Stimulated activated CD4-positive, alpha-beta T cell treated with anti-CD3 and anti-CD28 coated beads, Interleukin-12 subunit alpha, Interleukin-12 subunit beta, amount 100 ng/mL, for 48 hours (primary cell): ENCODE data around the gene BNC2.

Experiments used
- DNase-seq, 3 donors: peaks; one replicate each; pipeline ENCODE4 v3.0.0-alpha.2; 2020; ENCODE audit warnings: low read depth in 2 of 3, low spot score in 1 of 3

The BNC2 gene

DNA sequence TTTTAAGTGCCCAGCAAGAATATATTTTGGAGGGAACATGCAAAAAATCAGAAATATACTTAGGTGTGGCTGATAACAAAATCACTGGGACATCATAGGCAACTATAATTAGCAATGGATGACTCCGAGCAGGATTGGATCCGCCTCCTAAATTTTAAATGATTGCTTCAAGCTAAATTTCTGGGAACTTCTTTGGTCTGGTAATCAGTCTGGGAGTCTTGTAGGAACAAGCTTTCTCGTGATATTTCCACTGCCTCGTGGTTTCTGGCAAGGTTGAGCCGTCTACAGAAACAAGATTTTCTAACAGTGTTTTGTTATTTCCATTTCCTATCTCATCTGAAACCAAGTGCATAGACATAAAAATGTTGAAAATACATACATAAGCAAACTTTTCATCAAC lies 232.6 kb downstream of the BNC2 start:
- no peak for DNase-seq

DNA sequence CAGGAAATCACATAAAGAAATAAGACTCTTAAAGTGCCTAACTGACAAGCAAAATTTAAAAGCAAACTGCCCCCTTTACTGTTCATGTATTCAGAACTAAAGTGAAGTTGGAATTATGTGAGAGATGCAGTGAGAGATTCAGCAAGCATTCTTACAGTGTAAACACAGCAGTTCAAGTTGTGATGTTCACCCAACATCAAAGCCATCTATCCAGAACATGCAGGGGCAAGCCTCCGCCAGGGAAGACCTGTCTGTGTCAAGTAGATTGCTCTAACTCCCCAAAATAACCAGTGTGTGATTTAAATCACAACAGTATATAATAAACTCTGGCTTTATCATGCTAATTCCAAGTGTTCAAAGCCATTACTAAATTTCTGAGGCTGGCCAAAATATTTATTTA lies 233.3 kb downstream of the BNC2 start:
- no peak for DNase-seq

DNA sequence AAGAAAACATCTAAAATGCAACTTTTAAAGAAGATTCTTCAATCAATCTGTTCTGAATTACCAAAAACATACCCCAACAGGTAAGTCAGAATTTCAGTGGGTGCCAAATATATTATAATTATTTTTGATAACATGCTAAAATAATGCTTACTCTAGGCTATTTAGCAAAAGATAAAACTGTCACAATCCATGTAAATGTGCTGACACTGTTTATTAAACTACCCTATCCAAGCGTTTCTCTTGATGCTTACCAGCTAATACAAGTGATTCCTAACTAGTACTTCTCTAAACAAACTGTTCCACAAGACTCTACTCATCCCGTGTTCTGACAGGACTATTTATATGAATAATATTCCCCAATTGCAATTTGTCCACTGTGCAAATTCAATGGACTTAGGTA lies 236.7 kb downstream of the BNC2 start:
- no peak for DNase-seq

DNA sequence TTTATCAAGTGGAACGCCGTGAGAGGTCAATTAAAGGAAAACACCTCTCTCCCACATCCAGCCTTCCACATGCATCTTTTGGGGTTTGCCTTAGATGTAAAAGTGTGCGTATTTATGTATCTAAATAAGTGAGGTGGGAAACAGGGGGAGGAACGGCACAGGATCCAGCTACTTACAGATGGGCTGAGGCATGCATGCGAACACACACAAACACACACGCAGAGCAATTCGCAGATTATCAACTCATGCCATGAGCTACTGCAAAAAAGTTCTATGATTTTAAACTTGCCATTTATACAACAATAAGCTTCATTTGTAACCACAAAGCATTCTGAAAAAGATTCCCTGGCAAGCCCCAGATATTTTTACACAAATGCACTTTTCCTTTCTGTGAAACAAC lies 242.1 kb downstream of the BNC2 start:
- DNase-seq, result no peak

DNA sequence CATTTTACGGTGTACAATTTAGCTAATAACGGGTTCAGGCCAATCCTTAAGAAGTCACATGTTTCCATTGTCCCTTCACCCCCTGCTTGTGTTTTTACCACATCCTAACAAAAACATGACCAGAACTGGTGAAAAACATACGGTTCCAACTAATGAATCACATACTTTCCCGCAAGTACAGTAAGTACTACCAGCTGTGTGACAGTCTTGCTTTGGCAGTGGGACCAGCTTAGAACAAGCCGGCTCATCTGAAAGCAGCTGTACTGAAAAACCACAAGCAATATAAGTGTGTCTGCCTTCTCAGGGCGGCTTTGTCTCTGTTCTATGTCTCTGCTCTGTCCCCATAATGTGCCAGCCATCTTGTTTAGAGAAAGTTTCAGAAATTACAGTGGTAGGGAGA lies 242.5 kb downstream of the BNC2 start:
- no peak for DNase-seq

DNA sequence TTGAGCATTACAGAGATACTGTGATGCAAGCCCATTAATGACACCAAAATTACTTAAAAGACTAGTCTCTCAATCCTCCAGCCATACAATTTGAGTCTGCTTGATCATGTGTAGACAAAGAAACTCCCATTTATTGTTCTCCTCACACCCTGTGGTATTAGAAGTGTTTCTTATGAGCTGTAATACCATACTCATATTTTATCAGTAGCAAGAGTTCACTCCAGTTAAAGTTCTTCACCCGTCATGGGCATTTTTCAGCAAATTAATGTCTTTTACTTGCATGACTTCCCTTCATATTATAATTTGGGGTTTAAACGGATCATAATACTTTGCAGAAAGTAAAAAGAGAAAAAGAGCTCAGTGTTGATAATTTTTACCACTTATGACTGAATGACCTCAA lies 242.9 kb downstream of the BNC2 start:
- DNase-seq, result no peak

DNA sequence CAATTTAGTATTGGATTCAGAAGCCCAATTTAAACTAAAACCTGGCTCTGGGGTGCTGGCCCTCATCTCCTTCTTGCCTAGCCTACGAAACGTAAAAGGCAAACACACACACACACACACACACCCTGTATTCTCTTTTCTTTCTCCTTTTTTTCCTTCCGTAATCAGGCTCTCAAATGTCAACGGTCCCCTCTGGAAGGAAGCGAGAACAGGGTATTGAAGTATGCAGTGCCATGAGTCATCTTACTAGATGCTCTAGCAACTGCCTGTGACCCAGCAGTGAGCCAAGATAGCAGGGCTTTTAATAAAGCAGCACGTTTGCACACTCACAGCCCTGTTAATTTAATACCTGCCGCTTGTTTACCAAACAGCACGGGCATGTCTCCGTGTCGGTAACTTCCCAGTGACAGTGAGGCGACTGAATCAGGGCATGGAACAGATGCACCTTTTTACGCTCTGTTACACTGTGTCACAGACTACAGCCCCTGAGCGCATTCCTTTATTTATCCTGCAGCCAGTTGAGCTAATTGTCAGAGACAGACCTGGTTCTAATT lies 243.8 kb downstream of the BNC2 start:
- DNase-seq, result no peak

DNA sequence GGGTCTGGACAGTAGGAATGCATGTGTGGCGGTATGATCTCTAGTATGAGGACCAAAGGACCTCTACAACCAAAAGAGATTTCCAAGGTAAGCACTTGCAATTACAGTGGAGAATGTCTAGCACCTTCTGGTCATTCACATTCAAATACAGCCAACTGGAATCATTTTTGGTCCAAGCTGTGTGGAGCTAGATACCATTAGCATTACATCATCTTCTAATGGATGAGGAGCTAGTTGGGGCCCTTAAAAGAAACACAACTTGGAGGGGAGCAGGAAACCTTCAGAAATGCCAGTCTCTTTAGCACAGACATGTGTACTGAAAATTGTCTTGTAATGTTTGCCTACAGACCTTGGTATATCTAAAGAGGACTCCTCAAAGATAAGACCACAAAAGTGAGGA lies 244.7 kb downstream of the BNC2 start:
- no peak for DNase-seq

DNA sequence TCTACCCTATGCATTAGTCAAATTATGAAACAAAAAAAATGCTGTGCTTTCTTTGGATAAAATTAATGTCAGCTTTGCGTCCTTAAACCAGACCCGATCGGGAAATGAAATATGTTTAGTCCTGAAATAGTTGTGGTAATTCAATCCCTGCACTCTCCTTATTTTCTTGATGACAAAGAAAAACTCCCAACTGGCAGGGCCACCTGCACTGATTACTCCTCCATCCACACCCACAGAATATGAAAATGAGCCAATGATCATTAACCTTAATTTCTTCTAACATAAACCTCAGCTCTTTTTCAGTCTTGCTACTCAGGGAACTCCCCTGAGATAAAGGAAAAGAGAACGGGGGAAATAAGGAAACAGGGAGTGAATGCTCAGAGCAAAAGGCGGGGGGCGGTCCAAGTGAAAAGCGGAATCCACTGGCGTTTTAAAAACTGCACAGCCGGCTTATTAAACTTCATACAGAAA lies 245.3 kb downstream of the BNC2 start:
- no peak for DNase-seq

DNA sequence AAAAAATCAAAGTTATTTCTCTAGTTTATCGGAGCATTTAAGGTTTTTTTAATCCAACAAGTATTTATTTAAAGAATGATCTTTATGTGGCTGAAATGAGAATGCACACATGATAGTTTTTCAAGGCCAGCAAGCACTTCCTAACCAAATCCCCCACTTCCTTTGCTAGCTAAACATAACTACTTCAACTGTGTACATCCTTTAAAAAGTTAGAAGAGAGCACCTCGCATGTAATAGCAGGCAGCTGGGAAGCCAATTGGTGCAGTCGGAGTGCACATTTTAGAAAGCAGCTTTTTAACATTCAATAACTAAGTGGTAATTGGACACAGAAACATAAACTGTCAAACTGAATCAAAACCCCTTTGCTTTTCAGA lies 245.7 kb downstream of the BNC2 start:
- DNase-seq, result no peak

DNA sequence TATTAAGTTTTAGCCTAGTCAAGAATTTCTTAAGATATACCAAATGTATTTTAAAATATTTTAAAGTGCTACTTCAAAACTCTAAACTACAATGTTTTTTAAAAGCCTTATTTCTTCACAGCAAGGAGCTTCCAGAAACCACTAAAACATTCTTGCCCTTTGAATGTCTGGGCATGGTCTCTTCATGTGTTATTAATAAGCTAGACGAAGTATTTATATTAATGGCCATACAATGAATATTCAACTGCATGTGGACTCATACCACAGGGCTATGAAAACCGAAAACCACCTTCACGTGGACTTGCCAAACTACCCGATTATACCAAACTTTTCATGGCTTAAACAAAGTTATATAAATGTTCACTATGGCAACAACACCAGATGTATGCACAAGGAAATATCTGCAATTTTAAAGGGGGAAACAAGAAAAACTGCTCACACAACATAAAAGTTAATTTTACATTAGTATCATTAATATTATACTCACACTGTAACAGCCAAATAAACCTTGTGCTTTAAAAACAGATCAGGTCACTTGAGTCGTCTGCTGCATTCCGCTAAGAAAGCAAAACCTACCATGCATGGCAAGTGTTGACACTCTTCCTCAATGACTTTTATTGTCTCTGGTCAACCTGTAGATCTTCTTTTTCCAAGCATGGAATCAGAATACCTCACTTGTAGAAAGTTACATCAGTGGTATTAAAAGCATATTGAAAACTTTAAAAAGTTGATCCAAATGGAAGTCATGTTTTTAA lies 246.3 kb downstream of the BNC2 start:
- DNase-seq, result no peak

DNA sequence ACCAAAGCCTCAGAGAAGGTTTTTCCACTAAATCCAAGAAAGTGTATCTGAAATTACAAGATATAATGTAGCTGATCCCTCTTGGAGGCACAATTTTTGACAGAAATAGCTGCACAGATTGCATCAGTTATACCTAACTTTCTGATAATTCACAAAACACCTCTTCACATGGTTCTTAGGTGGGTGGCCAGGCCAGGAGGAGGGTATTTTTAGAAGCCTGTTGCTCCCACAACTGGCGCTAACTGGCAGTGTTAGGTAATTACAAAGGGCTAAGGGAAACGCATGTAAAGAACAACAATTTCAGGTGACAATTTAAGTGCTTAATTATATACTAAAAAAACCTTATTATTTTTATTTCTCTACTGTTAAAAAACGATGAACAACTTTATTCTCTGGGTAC lies 247.9 kb downstream of the BNC2 start:
- no peak for DNase-seq

DNA sequence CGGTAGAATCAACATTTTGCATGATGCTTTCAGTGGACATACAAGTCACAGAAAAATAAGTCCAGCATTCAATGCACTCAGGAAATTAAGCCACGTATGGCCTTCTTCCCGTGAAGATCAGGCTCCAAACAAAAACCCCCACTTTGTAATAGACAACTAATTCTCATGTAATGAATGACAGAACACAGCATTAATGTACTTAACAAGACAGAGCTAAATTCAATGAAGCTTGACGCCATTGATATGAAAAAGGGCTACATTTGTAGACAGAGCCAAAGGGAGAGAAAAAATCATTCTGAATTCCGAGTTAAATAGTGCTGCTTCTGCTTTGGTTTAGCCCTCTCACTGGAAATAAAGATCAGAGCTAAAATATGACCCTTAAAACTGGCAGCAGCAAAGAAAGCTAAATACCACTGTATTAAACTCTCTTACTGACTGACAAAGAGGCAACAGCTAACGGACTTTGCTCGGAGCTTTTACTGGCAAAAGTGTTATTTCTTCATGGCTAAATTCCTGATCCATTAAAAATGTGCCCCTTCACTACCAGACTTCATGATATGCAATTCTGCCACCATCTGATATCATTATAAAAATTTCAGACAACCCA lies 250.5 kb downstream of the BNC2 start:
- no peak for DNase-seq

DNA sequence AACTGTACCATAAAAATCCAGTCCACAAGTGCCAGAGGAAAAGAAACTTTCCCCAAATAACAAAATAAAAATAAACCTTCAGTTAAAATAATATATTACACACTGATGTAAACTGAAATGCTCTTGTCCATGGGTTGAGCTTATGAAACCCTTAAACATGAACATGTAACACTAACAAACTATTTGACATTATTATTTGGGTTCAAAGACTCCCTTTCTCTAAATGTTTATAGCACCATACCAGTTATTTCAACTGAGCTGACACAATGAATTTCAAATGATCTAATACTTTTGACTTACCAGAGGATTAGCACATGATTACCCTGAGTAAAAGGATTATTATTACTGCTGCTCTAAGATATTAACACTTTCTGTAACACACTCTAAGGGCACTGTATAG lies 251.1 kb downstream of the BNC2 start:
- DNase-seq, result no peak

DNA sequence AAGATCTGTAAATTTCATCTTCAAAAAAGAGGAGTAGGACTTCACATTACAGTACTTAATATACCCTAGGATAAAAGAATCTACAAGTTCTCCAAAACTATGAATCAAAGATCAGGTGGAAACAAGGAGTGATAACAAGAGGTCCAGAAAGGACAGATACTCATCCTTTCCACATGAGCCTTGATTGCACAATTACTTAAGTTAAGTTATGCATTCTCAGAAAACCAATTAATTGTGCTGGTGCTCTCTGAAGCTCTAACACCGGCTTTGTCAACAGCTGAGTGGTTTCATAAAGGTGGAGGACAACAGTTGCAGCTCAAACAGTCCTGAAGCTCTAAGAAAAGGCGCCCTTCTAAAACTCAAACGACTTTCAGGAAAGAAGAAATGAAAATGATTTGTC lies 251.9 kb downstream of the BNC2 start:
- DNase-seq, result no peak

DNA sequence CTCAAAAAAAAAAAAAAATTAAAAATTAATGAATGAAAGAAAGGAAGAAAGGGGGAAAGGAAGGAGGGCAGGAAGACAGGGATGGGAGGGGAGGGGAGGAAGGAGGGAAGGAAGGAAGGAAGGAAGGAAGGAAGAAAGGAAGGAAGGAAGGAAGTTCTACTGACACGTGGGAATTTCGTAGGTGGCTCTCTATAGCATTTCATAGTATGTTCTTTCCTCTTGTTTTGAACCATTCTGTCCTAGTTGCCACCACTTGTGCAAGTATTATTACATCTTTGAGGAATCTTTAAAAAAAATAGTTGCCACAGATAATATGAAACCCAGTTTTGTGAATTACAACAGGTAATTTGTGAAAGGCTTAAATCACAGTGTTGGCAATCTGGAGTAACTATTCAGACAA lies 253.8 kb downstream of the BNC2 start:
- DNase-seq, result no peak

DNA sequence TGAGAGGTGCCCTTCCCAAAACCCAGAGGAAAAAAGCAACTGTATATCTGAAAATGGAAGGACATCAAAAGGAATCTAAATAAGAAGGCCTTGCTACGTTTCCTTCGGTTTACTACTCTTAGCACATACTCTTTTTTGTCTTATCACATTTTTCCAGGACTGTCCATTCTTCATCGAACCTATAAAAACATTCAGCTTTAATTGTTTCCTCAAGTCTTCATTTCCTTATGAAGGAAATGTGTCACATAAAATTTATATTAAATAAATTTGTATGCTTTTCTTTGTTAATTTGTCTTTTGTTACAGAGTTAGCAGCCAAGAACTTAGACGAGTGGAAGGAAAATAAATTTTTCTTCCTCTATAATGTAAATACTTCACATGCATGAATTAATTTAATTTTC lies 255.0 kb downstream of the BNC2 start:
- DNase-seq, result no peak

DNA sequence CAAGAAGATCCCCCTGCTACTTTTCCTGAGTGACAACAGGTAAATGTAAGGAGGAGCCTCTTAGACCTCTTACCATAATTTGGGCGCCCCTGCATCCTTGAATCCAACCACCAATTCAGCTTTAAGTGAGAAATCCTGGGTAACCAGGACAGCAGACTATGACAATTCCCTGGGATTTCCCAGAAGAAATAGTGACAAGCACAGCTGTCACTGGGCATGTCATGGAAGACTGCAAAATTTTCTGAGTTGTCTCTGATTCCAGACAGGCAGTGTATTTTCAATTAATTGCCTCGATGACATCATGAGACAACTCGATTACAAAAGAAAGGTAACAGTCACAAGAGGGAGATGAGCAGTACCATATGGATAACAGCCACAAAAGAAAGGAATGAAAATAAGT lies 256.9 kb downstream of the BNC2 start:
- no peak for DNase-seq

DNA sequence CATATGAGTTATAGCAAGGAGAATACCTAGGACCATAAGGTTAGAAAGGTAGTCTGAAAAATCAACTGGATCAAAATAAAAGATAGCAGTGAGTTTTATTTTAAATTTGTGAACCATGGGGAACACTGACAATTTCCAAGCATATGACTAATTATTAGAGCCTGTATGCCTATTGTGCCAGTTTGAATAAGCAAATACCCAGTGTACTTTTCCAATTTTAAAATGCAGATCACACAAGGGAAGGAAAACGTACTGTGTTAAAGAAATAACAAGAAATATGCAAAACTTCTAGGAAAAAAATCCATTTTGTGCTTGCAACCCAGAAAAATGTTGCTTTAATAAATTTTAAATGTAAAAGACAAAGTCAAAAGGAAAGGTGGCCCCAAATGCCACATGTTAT lies 257.4 kb downstream of the BNC2 start:
- DNase-seq, result no peak

DNA sequence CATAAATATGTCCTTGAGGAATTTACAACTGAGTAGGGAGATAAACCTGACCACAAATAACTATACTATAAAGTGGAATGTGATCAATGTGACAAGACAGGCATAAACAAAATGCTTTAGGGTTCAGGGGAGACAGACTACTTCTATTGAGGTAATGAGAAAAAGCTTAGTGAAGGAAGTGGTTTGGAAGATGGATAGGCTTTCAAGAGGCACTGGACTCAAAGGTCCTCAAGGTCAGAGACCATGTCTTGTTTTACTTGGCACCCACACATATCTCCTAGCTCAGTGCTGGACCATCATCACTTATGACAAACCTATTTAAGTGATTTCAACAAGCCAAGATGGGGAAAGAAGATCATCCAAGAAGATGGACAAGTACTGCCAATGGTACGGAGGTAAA lies 257.8 kb downstream of the BNC2 start:
- no peak for DNase-seq

DNA sequence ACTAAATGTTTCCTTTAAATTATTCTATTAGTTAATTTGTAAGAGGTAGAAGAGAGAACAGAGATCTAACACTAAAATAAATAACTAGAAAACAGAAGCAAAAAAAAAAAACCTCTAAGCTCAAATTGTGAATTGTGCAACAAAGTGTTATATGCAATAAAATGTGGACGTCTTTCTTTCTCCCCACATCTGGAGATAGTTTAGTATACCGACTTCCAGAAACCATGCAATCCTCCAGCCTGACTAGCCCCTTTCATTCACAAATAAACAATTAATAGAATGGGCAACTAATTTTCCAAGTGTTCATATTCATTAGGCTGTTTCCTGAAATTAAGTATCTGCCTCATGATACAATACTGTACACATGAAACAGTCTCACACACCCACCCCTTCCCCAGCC lies 258.5 kb downstream of the BNC2 start:
- DNase-seq, result no peak

DNA sequence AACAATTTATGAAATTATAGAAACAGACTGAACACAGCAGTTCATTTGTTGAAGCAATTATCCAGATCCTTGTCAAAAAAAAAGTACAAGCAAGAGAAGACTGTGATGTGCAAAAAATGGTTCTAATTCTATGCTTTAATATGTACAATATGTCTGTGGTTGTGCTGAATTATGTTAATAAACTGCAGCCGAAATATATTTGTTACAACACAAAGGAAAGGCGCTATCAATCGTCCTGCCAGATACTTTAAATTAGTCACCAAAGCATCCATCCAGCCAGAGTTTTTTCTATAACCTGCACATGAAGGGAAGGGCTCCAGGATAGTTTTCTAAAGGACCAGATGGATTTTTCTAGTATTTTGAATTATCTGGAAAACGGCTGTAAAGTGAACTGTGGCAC lies 259.5 kb downstream of the BNC2 start:
- no peak for DNase-seq

DNA sequence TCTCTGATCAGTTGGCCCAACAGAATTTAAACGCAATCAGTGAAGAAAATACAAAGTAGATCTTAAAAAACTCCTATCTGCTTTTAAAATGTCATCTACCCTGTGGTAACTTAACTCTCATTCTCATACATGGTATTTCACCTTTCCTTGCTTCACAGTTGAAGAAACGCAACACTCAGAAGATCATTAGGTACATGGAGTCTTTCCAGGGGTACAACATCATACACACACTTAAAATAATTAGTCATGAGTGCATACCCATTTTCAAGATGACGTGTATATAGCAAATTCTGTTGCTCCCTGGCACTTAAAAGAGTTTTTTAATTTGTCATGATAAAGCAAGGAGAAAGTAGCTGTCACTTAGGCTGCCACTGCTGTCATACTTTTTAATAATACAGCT lies 259.9 kb downstream of the BNC2 start:
- DNase-seq, result no peak
